GM20431 (cell line): ENCODE data around the gene EN1.

ENCODE experiments used
- in situ Hi-C: fragments of 300-500 bp; cut with MseI, MboI; formaldehyde crosslinking; loops from one replicate; pipeline ENCODE4 v1.15.0; 2020; ENCODE audit warnings: low sequenced_read_pairs; ENCODE audit not compliant: unreplicated experiment

Gene EN1

GRCh38 chr2:118846442-118846952, 951 bp downstream of the EN1 start:
- in situ Hi-C loops = no loop called here

DNA sequence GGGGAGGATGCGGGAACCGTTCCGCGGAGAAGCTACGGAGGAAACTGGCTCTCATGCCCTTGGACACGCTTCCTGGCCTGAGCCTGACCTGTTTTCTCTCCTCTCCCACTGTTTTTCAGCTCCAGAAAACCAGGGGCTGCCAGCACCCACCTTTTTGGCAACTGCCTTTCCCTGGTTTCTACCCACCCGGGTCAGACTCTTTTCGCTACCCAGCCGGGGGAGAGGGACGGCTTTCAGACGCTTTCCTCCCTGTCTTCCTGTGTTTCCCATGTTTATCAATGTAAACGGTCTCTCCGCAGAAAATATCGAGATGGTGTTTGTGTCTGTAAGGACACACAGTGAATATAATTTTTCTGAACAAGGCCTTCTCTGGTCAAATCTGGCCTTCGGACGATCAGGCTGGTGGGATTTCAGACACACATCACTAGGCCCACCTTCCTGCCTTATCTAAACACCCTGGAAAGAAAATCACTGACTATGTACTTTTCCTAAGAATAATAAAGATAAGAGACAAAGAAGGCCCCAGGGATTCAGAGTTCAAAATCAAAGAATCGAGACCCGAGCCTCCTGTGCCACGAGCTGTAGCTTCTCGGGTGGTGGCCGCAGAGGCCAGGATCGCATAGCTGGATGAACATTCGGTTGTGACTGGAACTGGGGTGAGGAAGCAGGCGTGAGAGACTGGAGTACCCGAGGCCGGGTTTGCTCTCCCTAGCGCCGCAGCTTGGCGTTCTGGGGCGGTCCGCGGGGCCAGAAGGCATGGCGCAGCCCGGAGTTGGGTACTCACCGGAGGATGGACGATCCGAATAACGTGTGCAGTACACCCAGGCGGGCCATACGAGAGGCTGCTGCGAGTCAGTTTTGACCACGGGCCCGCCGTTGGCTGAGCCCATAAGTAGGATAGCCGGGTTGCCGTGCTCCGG, 1.7 kb downstream of the EN1 start:
- in situ Hi-C loops = no loop called here

- in situ Hi-C loops = no loop called here
These were observed 2.4 kb downstream of the EN1 start for GRCh38 chr2:118845005-118845521.

DNA sequence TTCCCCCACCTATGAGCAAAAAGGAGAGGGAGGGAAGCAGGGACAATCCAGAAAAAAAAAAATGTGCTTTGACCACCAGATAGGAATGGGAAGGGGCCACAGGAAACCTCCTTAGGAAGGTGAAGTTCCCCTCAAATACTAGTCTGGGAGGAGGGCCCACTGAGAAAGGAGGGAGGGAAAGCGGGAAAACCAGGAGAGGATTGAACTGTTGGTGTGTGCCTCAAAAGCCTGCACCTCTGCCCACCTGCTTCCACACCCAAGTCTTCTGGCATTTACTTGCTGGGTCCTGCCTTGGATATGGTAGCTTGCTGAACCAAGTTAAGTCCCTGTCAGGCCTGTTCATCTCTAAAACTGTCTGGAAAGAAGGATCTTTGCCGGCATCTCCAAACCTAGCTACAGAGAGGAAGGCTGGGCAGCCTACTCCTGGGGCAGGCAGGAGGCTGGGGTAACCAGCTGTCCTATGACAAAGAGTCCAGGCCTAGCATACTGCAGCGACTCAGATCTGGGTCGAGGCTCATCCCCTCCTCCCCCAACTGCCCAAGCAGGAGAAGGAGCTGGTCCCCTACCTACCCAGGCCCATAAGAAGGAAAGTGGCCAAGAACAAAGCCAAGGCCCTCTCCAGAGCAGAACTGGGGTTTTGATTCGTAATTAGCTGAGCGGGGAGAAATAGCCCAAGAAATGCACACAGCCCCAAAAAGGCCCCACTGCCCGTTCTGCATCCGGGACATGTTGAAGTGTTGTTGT, 3.0 kb downstream of the EN1 start:
- in situ Hi-C loops = no loop called here

- in situ Hi-C loops = no loop called here
These were observed 3.8 kb downstream of the EN1 start for GRCh38 chr2:118843483-118844132.

GRCh38 chr2:118842661-118843482, 4.6 kb downstream of the EN1 start:
- in situ Hi-C loops = no loop called here

DNA sequence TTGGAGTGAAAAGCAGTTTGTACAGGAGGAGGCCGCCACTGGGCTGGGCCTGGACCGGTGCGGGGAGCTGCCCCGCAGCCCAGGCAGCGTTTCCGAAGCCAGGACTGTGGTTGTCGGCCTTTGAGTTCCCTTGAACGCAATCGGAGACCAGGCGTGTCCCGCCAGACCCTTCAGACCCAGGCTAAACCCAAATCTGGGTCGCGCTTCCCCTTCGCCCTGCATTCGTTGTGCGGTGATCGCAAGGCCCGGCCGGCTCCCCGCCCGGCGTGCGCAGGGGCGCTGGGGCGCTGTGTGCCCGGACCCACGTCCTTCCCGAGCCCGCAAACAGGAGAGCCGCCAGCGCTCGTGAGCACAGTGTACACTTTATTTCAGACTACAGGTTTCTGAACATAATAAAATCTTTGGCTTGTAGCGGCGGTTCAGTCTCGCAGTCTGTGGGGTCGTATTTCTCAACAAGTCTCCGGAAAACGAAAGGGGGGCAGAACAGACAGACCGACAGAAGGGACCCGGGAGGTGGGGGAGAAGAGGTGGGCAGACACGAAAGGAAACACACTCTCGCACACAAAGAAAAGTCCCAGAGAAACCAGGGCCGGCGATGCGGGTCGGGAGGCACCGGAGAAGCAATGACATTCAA, 5.5 kb downstream of the EN1 start:
- in situ Hi-C loops = no loop called here

DNA sequence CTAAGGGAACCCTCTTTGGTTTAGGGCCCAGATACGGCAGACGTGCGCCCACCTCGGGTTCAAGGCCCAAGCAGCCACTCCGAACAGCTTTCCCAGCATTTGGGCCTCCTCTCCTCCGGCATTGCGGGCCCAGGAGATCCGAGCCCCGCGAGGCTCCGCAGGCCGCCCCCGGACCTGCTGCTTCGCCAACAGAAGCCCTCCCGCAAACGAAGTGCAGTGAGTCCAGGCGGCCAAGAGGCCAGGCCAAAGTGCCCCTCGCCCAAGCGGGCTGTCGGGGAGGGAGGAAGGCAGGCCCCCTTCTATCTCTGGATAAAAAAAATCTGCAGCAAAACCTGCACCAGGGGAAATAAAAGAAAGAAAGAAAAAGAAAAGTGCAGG, 6.0 kb downstream of the EN1 start:
- in situ Hi-C loops = no loop called here

DNA sequence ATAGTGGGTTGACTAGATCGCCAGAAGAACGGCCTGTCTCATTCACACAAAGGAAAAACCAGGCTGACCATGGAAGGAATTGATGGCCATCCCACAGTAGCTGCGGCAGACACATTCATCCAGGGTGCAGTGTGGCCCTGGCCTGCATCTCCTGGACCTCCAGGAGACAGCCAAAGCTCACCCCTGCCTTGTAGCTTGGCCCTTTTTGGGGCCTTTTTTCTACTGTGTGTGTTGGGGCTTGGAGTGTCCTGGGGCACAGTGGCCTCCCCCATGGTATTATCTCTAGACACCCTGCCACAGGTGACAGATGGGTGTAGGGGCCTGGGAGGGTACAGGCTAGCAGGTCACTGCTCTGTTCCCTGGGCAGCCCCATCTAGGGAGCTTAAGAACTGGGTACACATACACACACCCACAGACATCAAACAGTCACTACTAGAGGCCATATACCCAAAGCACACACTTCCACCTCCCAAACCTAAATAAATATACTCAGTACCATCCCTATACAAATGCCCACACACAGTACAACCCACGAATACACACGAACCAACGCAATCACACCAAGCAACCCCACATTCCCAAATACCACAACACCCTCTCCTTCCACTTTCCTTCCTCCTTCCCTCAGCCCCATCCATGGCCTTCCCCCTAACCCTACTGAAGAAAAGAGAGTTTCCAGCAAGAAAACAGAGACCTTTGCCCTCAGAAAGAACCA, 8.6 kb downstream of the EN1 start:
- in situ Hi-C loops = no loop called here

- in situ Hi-C loops = no loop called here
These were observed 9.8 kb downstream of the EN1 start for GRCh38 chr2:118837621-118838020.

- in situ Hi-C loops = no loop called here
These were observed 10.4 kb downstream of the EN1 start for GRCh38 chr2:118837067-118837466.

DNA sequence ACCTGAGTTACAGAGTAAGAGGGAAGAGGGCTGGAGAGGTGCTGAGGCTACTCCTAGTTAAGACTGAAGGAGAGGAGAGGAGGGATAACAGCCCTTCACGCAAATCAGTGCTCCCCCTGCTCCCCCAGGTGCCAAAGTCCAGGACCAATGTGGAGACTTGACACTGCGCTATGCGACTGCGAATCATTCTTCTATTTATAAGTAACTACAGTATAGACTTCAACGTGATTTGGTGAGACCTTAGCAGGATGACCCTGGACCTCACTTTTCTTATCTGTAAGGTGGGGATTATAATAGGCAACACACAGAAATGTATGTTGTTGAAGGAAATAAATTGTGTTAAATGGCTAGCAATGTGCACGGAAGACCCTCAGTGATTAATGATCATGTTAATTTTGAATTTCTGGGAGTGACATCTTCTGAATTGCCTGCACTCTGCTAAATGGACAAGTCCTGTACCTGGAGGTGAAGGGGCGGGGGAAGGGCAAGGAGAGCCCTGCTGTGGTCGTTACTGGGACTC, 11.0 kb downstream of the EN1 start:
- in situ Hi-C loops = no loop called here

GRCh38 chr2:118835746-118836410, 11.6 kb downstream of the EN1 start:
- in situ Hi-C loops = no loop called here

DNA sequence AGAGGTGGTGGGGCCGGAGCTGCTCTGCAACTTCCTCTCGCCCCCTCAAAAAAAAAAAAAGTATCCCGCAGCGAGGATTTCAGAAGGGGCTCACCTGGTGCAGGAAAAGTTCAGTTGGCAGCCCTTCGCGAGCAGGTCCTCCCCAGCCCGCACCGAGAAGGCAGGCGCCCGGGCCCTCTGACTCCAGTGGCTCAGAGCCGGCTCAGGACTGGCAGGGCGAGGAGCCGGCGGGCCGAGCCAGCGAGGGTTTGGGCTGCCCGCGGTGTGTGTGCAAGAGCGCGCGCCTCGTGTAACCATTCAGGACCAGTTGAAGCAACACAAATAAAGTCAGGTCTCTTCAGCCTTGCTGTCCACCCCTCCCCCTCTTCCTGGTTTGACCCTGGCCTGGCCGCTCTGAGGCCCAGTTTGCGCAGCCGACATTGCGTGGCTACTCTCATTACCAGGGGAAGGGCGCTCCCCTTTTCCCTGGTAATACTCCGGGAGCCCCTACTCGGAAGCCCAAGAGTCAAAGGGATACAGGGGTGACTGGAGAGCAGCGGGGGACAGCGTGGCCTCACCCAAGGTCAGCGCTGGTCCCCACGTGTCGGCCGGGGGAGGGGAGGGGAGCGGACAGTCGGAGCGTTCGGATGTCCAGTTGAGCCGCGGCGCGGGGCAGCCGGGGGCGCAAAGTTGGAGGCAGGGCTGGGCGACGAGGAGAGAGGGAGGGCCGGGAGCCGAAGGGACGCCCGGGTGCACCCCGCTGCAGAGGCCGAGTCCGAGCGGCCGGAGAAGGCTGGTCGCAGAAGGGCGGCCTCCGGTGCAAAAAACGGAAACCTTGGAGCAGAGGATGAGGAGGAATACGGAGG, 12.3 kb downstream of the EN1 start:
- in situ Hi-C loops = no loop called here

DNA sequence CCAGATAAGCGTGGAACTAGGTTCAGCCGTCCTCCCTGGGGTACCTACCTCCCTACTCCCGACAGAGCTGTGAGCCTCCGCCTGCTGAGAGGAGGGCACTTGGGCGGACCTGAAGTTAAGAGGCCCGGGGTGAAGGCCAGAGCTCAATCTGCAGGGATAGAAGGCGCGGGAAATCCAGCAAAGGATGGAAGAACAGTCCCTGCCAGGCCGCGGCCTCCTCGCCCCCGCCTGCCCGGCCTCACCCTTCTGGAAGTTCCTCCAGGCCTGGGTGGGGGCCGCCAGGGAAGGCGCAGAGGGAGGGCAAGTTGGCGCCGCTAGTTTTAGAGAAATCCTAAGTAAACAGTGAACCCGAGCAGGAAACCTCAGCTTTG, 13.0 kb downstream of the EN1 start:
- in situ Hi-C loops = no loop called here

GRCh38 chr2:118833716-118834439, 13.6 kb downstream of the EN1 start:
- in situ Hi-C loops = no loop called here
